Hepatocyte (in vitro differentiated cells): Measurements from ENCODE around the gene GPC4. TPM values are rescaled to one million over a fixed set of nuclear protein-coding genes. Genes with fewer than 3 reads are reported as not detected.

ENCODE experiments used
- DNase-seq: peaks from one replicate; pipeline ENCODE4 v3.0.0-alpha.2; 2016; ENCODE audit warnings: low spot score
- H2AFZ ChIP-seq: fragments of 200-600 bp; sonication (generic); 2 replicates; pipeline ENCODE4 v1.6.0; 2016; ENCODE audit warnings: antibody characterized with exemption, mild to moderate bottlenecking
- H3K27ac ChIP-seq: fragments of 200-600 bp; sonication (generic); 2 replicates; pipeline ENCODE4 v1.5.1; 2016; ENCODE audit warnings: mild to moderate bottlenecking
- H3K27me3 ChIP-seq: fragments of 200-600 bp; sonication (generic); 2 replicates; pipeline ENCODE4 v1.6.1; 2016
- H3K36me3 ChIP-seq: fragments of 200-600 bp; sonication (generic); replicated peaks from 2 replicates; pipeline ENCODE4 v1.5.1; 2016; ENCODE audit warnings: low read depth; ENCODE audit not compliant: insufficient read depth
- H3K4me1 ChIP-seq: fragments of 200-600 bp; sonication (generic); 2 replicates; pipeline ENCODE4 v1.5.1; 2016; ENCODE audit warnings: mild to moderate bottlenecking, moderate library complexity; ENCODE audit not compliant: insufficient read depth
- H3K4me2 ChIP-seq: fragments of 200-600 bp; sonication (generic); 2 replicates; pipeline ENCODE4 v1.6.0; 2016
- H3K4me3 ChIP-seq: fragments of 200-600 bp; sonication (generic); 2 replicates; pipeline ENCODE4 v1.5.1; 2016; ENCODE audit warnings: mild to moderate bottlenecking
- H3K79me2 ChIP-seq: fragments of 200-600 bp; sonication (generic); 2 replicates; pipeline ENCODE4 v1.6.0; 2017; ENCODE audit warnings: mild to moderate bottlenecking
- H3K9me2 ChIP-seq: fragments of 200-600 bp; sonication (generic); replicated peaks from 2 replicates; pipeline ENCODE4 v1.6.0; 2017; ENCODE audit warnings: mild to moderate bottlenecking; ENCODE audit not compliant: insufficient read depth
- H3K9me3 ChIP-seq: fragments of 200-600 bp; sonication (generic); 2 replicates; pipeline ENCODE4 v1.5.1; 2016; ENCODE audit warnings: low read depth, mild to moderate bottlenecking
- H4K20me1 ChIP-seq: fragments of 200-600 bp; sonication (generic); 2 replicates; pipeline ENCODE4 v1.6.0; 2016; ENCODE audit warnings: mild to moderate bottlenecking; ENCODE audit not compliant: insufficient read depth, poor library complexity, severe bottlenecking
- CTCF ChIP-seq: fragments of 200-600 bp; sonication (generic); IDR thresholded peaks from 2 replicates; pipeline ENCODE4 v1.5.1; 2016; ENCODE audit warnings: antibody characterized with exemption, mild to moderate bottlenecking; ENCODE audit not compliant: poor library complexity
- EZH2 ChIP-seq: fragments of 200-600 bp; sonication (generic); IDR thresholded peaks from 2 replicates; pipeline ENCODE4 v1.6.1; 2016; ENCODE audit warnings: antibody characterized with exemption, mild to moderate bottlenecking, borderline replicate concordance
- EZH2phosphoT487 ChIP-seq: fragments of 200-600 bp; sonication (generic); IDR thresholded peaks from one replicate; pipeline ENCODE4 v1.6.1; 2018; ENCODE audit warnings: antibody characterized with exemption, mild to moderate bottlenecking, low read depth, moderate library complexity; ENCODE audit not compliant: unreplicated experiment, severe bottlenecking
- WGBS: methylation state at CpG from one replicate; pipeline ENCODE4 v1.1.6; 2016; ENCODE audit warnings: low lambda C conversion rate; ENCODE audit errors: missing lambda C conversion rate; 5-methylcytosine and 5-hydroxymethylcytosine counted together
- polyA plus RNA-seq: library from polyadenylated mRNA; unstranded; fragments of >200 nt; fragmentation: Nextera tagmentation; extraction: Ambion mirVana; gene quantifications from 2 replicates; pipeline ENCODE4 v1.2.1, GENCODE V29; 2016
- total RNA-seq: library from RNA; depleted of rRNA; stranded (reverse); fragments of >200 nt; gene quantifications from 2 replicates; pipeline ENCODE4 v1.2.3, GENCODE V29; 2014

GPC4 gene
- total and polyA plus RNA-seq, 2 experiments from 2014 or later, result 11.8 to 16.0 TPM

DNA sequence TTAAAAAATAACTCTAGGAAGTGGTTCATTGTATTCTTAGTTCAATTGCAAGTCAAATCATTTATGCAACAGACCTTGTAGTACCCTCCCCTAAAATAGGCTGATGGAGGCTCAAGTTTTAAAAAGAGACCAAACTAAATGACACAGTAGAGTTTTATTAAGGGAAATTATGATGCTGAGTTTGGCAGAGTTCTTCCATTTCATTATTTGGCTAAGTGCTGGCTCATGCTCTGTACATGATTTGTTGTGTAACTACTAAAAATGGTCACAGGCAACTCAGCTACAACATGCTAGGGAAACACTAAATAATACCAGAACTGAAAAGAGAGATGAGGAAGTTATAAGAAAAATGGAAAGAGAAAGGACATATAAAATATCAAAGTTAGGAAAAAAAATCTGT is 101.0 kb downstream of the GPC4 start:
- Histone ChIP-seq H4K20me1 (no peaks in the 10 kb centered on the region), H3K79me2 (no peaks in the 10 kb centered on the region), H3K9me3 (no peaks in the 10 kb centered on the region), H3K36me3 (no peaks in the 10 kb centered on the region), H3K27me3 (no peaks in the 10 kb centered on the region), H3K4me1 (no peaks in the 10 kb centered on the region), H3K9me2 (no peaks in the 10 kb centered on the region), H3K27ac (no peak overlapping the region), H2AFZ (no peak overlapping the region), H3K4me2 (no peak overlapping the region), H3K4me3 (no peak overlapping the region)
- no peak for DNase-seq
- TF ChIP-seq EZH2phosphoT487 (no peak), EZH2 (no peak), CTCF (no peak)

DNA sequence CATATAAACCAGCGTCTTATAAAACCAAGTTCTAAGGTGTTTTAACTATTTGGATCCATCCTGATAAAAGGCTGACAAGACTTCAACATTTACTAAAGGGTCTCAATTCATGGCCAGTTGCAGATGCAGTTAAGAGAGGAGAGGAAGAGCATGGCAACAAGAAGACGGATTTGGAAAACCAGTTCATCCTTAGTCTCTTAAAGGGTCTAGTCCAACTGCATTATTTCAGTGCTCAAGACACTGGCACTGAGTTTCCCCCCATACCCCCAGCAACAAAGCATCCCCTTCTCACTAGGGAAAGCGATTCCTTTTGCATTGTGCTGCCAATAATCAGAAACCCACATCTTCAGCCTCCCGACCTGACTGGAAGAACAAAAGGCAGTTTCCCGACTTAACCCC is 106.8 kb downstream of the GPC4 start:
- WGBS, result 59% methylated on average over 5 of the region's 5 CpGs
- Histone ChIP-seq H3K4me3 (no peak overlapping the region), H3K9me2 (no peaks in the 10 kb centered on the region), H3K4me2 (no peak overlapping the region), H3K4me1 (no peaks in the 10 kb centered on the region), H3K36me3 (no peaks in the 10 kb centered on the region), H3K27me3 (no peaks in the 10 kb centered on the region), H2AFZ (no peak overlapping the region), H3K9me3 (no peaks in the 10 kb centered on the region), H4K20me1 (no peaks in the 10 kb centered on the region), H3K79me2 (no peaks in the 10 kb centered on the region), H3K27ac (no peak overlapping the region)
- no peak for DNase-seq
- TF ChIP-seq CTCF (no peak), EZH2phosphoT487 (no peak), EZH2 (no peak)

GRCh38 chrX:133307637-133308498 is 107.4 kb downstream of the GPC4 start:
- Histone ChIP-seq H3K9me3 (no peaks in the 10 kb centered on the region), H3K4me1 (no peaks in the 10 kb centered on the region), H3K36me3 (no peaks in the 10 kb centered on the region), H3K27ac (no peak overlapping the region), H2AFZ (no peak overlapping the region), H3K9me2 (no peaks in the 10 kb centered on the region), H3K4me3 (no peak overlapping the region), H3K4me2 (no peak overlapping the region), H3K79me2 (no peaks in the 10 kb centered on the region), H4K20me1 (no peaks in the 10 kb centered on the region), H3K27me3 (no peaks in the 10 kb centered on the region)
- TF ChIP-seq EZH2phosphoT487, result no peak
- TF ChIP-seq CTCF, result no peak
- TF ChIP-seq EZH2, result no peak
- peak; percentile 8 for DNase-seq
- 52% methylated on average over 13 of the region's 13 CpGs for WGBS
